Activated T-cell treated with anti-CD3 and anti-CD28 coated beads for 4 hours (primary cell): ENCODE results near the gene NDRG3.

Source experiments
- DNase-seq: peaks from one replicate; pipeline ENCODE4 v3.0.0-alpha.2; 2020

Gene NDRG3

DNA sequence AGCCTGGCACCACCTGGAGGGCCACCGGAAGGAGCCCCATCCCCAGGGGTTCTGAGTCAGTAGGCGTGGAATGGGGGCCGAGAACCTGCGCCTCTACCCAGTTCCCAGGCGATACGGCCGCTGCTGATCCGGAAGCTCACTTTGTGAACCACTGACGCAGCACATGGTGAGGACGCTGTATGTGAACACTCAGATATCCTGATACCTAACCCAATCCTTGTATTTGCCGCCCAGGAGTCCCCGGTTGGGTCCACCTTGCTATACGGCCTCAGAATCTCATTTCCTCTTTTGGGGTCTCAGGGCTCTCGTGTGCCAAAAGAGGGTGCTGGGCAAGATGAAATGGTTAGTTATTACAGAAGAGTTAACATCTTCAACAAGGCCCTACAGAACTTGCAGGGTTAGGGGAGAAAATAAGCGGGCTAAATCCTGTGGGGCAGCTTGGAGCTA lies 140.9 kb downstream of the NDRG3 start:
- DNase-seq, result peak; percentile 18
